Psoas muscle (tissue), 8 donors: Measurements from ENCODE around the gene FMOD. TPM values are rescaled to one million over a fixed set of nuclear protein-coding genes. Genes with fewer than 3 reads are reported as not detected.

Experiments used
- ATAC-seq, 4 donors: fragments of 200-7000 bp; cut with Tn5 transposase; one replicate each; pipeline ENCODE4 v1.9.1; 2020; ENCODE audit warnings: moderate library complexity in 3 of 4, mild to moderate bottlenecking in 2 of 4
- DNase-seq, 2 donors: peaks; one replicate each; pipeline ENCODE4 v3.0.0-alpha.2; 2020
- H3K27ac ChIP-seq: fragments of 200-600 bp; one replicate; pipeline ENCODE4 v1.8.0; 2022
- H3K27me3 ChIP-seq, 3 donors: fragments of 200-600 bp in 1 of 3; one replicate each; pipeline versions ENCODE4 v1.6.1 to v1.8.0; 2013 to 2022; ENCODE audit warnings: low read length in 2 of 3, mild to moderate bottlenecking in 2 of 3, moderate library complexity in 1 of 3; ENCODE audit not compliant: insufficient read depth in 3 of 3
- H3K36me3 ChIP-seq, 2 donors: fragments of 200-600 bp in 1 of 2; one replicate each; pipeline versions ENCODE4 v1.6.1 to v1.8.0; 2013 to 2022; ENCODE audit warnings: low read depth in 1 of 2, mild to moderate bottlenecking in 1 of 2, moderate library complexity in 1 of 2; ENCODE audit not compliant: insufficient read depth in 1 of 2
- H3K4me1 ChIP-seq: fragments of 200-600 bp; one replicate; pipeline ENCODE4 v1.8.0; 2022
- H3K4me3 ChIP-seq: fragments of 200-600 bp; one replicate; pipeline ENCODE4 v1.8.0; 2022; ENCODE audit warnings: mild to moderate bottlenecking
- H3K9me3 ChIP-seq: fragments of 200-600 bp; one replicate; pipeline ENCODE4 v1.8.0; 2022
- CTCF ChIP-seq: fragments of 200-600 bp; IDR thresholded peaks from one replicate; pipeline ENCODE4 v1.8.0; 2022; ENCODE audit warnings: antibody characterized with exemption
- WGBS, 3 donors: extraction: QIAGEN DNeasy Blood & Tissue Kit; methylation state at CpG; one replicate each; pipeline versions ENCODE4 v1.1.6 to v1.1.7; 2013; 5-methylcytosine and 5-hydroxymethylcytosine counted together
- intact Hi-C, 2 donors: fragments of 100-400 bp; cut with DNase I; formaldehyde crosslinking; loops; one replicate each; pipeline versions ENCODE4 v1.11.0 to v1.14.2; 2022
- polyA plus RNA-seq, 3 donors: library from polyadenylated mRNA; stranded (reverse); fragments of 200-250 nt; gene quantifications; one replicate each; pipeline ENCODE4 v1.2.3, GENCODE V29; 2013
- total RNA-seq, 4 donors: library from RNA; stranded (reverse); fragmentation: NEBNext Ultra II Directional in 2 of 4; extraction: Animal tissue kit (Norgen Biotek cat#: 25700) in 2 of 4; gene quantifications; one replicate each; pipeline versions ENCODE4 v1.2.1 to v1.2.4, GENCODE V29; 2021 to 2023
- donor health status: healthy with polysubstance abuse.
- donor health status: DM: no; HTN: no; CAD: no; lungs with moderate emphysema.
- donor health status: Bipolar disorder and iron deficiency.
- donor health status: healthy.
- donor health status: DM: yes; HTN: yes; CAD: no.
- donor health status: DM: no; HTN: no; CAD: no.
- donor health status: DM: no; HTN: no; CAD: no.
- donor health status: DM: yes; HTN: yes; CAD: no.

Gene FMOD
- total and polyA plus RNA-seq, 7 donors, result 3.0 to 9.6 (median 4.6) TPM

DNA sequence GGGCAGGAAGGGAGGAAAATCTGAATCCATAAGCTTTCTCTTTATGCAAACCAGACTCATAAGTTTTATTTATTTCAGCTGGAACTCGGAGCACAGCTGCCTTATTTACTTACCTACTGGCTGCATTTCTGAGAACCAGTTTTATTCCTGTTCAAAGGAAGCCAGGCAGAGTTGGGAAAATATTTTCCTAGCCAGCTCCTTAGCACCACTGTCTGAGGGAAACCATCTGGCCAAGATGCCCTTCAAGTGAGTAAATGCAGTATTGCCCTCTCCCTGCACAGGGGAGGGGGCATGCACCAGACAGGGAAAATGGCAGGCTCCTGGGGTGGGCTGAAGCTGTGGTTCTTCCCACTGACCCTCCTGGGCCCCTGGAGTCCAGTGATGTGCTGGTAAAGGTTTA, 28.9 kb upstream of the FMOD start:
- Histone ChIP-seq H3K9me3 (no peaks in the 10 kb centered on the region), H3K4me1 (peaks cover 4% of the 10 kb centered on the region), H3K27me3 (peaks cover 0 to 3% (median 0%) of the 10 kb centered on the region in 3 donors), H3K36me3 (no peaks in the 10 kb centered on the region), H3K27ac (no peak overlapping the region), H3K4me3 (no peak overlapping the region)
- 24 to 53% (median 42%) methylated on average over 1 of the region's 1 CpG for WGBS, 3 donors
- ATAC-seq (no peak), DNase-seq (no peak)
- intact Hi-C loops, result no loop called here
- no peak for TF ChIP-seq CTCF

DNA sequence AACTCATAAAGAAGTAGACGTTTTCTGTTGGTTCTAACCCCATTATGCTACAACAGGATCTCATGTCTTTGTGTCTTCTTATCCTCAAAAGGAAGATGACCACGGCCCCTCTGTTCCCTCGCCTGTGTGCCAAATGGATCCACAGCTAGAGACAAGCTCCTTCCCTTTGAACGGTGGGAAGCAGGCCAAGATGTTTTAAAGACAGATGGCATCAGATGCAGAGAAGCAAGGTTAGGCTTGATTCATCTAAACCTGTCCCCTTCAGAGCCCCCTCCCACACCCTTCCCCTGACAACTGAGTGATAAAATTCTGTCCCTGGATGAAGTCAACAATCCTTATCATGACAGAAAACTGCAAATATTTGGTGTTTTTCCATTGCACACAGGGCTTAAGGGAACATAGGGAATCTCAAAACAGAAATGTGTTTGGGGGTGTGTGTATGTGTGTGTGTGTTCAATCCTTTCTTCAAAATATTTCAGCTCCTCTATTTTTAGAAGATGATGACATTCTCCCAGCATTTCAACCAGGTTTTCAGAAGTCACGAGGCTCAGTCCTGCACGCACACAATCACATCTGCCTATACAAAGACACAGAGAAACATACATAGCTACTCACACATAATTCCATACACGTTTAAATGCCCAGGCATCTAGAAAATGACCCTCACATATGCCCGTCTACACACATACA, 27.8 kb upstream of the FMOD start:
- intact Hi-C loops, result no loop called here
- no peak for TF ChIP-seq CTCF
- ATAC-seq, result no peak
- 47 to 61% (median 54%) methylated on average over 8 of the region's 8 CpGs for WGBS, 3 donors
- Histone ChIP-seq H3K27ac (no peak overlapping the region), H3K4me3 (no peak overlapping the region), H3K27me3 (peaks cover 0 to 3% (median 0%) of the 10 kb centered on the region in 3 donors), H3K4me1 (peaks cover 4% of the 10 kb centered on the region), H3K9me3 (no peaks in the 10 kb centered on the region), H3K36me3 (no peaks in the 10 kb centered on the region)
- DNase-seq, result no peak

DNA sequence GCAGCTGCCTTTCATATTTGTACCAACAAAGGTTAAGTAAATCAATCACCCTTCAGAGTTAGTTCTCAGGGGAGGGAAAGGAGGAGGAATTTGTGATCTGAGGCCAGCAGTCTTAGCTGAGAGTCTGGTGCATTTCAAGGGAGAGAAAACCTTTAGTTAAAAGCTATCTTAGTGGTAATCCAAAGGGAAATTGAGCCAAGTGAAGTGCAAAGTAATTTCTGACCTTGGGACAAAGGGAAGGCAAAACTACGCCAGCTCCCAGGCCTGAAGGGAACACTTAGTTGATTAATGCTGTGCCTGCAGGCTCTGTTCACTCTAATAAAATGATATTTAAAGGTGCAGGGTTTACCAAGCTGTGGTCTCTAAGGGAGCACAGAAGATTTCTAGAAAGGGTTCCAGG, 23.1 kb upstream of the FMOD start:
- Histone ChIP-seq H3K27me3 (no peaks in the 10 kb centered on the region), H3K9me3 (no peaks in the 10 kb centered on the region), H3K27ac (no peak overlapping the region), H3K36me3 (no peaks in the 10 kb centered on the region), H3K4me3 (no peak overlapping the region), H3K4me1 (no peaks in the 10 kb centered on the region)
- WGBS, 3 donors, result 82 to 95% (median 85%) methylated on average over 1 of the region's 1 CpG
- no peak for TF ChIP-seq CTCF
- ATAC-seq (no peak), DNase-seq (no peak)
- intact Hi-C loops, result no loop called here

- Histone ChIP-seq H3K4me1 (no peaks in the 10 kb centered on the region), H3K36me3 (no peaks in the 10 kb centered on the region), H3K27me3 (no peaks in the 10 kb centered on the region), H3K4me3 (no peak overlapping the region), H3K27ac (no peak overlapping the region), H3K9me3 (no peaks in the 10 kb centered on the region)
- TF ChIP-seq CTCF, result no peak
- DNase-seq, result no peak
- intact Hi-C loops, result no loop called here
- ATAC-seq, result no peak
- WGBS, 3 donors, result 75 to 93% (median 80%) methylated on average over 2 of the region's 2 CpGs
These were observed 22.1 kb upstream of the FMOD start for GRCh38 chr1:203373002-203373401.

- H3K27me3 ChIP-seq, result no peaks in the 10 kb centered on the region
- no peaks in the 10 kb centered on the region for H3K4me1 ChIP-seq
- H3K27ac ChIP-seq, result no peak overlapping the region
- intact Hi-C loops, result no loop called here
- H3K36me3 ChIP-seq, result no peaks in the 10 kb centered on the region
- H3K4me3 ChIP-seq, result no peak overlapping the region
- no peaks in the 10 kb centered on the region for H3K9me3 ChIP-seq
- no peak for ATAC-seq
- WGBS, 3 donors, result 91 to 97% (median 93%) methylated on average over 3 of the region's 3 CpGs
- no peak for DNase-seq
- TF ChIP-seq CTCF, result no peak
These were observed 20.4 kb upstream of the FMOD start for GRCh38 chr1:203371288-203371687.
